Stimulated activated CD4-positive, alpha-beta T cell treated with anti-CD3 and anti-CD28 coated beads, Interleukin-15, amount 100 ng/mL, for 1 hour (primary cell): ENCODE data around the gene TMPRSS15.

Experiments
- DNase-seq, 2 donors: peaks; one replicate each; pipeline ENCODE4 v3.0.0-alpha.2; 2020; ENCODE audit warnings: low read depth in 1 of 2, low spot score in 1 of 2

Gene TMPRSS15

GRCh38 chr21:18350216-18350615 lies 53.4 kb downstream of the TMPRSS15 start:
- DNase-seq: no peak

DNA sequence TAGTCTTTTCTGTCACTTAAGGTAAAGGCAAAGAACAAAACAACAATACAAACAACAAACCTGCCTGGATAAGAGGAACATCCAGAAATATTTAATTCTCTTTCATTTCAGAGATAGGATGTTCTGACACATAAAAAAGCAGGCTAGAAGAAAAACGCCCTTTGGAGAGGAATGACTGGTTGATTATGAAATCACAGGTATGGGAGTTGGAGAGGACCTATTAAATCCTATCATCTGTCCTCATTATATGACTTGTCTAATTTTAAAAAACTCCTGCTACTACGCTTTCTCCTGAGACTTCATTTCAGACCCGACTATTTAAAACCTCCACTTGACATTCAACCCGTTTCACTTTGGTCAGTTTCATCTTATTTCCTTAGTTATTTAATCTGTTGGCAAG lies 54.1 kb downstream of the TMPRSS15 start:
- no peak for DNase-seq

- DNase-seq: no peak
These were observed 63.1 kb downstream of the TMPRSS15 start for GRCh38 chr21:18340387-18340942.

- no peak for DNase-seq
These were observed 67.8 kb downstream of the TMPRSS15 start for GRCh38 chr21:18335651-18336236.

- no peak for DNase-seq
These were observed 69.5 kb downstream of the TMPRSS15 start for GRCh38 chr21:18334066-18334465.

- no peak for DNase-seq
These were observed 85.4 kb downstream of the TMPRSS15 start for GRCh38 chr21:18318156-18318555.

- no peak for DNase-seq
These were observed 105.4 kb downstream of the TMPRSS15 start for GRCh38 chr21:18298228-18298627.

GRCh38 chr21:18294100-18294499 lies 109.5 kb downstream of the TMPRSS15 start:
- no peak for DNase-seq

- DNase-seq: no peak
These were observed 113.7 kb downstream of the TMPRSS15 start for GRCh38 chr21:18289876-18290275.

DNA sequence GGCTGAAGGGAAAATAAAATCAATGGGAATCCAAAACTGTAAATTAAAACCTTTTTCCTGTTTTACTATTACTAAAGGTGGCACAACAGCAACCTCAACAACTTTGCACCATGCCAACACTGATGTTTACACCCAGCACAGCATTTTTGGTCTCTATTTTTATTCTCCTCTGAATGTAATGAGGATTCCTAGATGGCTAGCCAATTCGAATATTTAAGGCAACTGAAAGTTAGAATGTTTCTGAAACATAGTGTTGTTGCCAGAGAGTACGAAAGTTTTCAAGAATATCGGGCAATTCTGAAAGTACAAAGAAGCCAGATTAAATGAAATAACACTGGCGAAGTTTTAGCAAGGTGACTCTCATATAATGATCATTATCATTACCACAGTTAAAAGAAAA lies 118.2 kb downstream of the TMPRSS15 start:
- no peak for DNase-seq

- no peak for DNase-seq
These were observed 127.8 kb downstream of the TMPRSS15 start for GRCh38 chr21:18275781-18276180.

DNA sequence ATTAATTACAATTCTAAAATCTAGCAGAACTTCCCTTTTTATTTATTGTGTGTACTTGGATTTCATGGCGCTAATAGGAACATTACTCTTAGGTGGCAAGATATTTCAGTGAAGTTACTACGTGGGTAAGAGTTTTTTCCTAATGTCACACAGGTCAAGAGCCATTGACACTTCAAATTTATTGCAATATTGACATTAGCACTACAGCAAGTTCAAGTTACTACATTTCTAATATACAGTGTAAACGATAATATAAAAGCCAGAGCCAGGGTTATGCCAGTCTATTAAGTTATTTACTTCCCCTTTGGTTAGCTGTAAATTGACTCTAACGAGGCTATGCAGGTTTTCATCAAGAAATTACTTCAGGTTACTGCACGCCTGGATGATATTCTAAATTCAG lies 129.2 kb downstream of the TMPRSS15 start:
- DNase-seq: no peak

DNA sequence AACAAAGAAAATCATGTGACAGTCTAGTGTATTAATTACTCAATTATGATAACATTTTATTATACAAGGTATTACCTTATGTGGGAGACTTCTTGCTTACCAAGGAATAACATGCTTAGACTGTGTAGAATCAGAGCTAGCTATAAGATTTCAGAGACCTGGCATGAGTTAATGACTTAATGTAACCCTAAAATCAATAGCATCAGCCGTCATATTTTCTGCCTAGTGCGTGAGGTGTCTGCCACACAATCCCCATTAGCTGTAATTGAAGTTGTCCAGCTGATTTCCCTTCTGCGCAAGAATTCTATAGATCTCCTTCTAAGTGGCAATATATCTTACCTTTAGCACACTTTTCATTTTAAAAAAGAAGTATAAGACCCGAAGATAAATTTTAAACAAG lies 130.2 kb downstream of the TMPRSS15 start:
- no peak for DNase-seq

GRCh38 chr21:18269856-18270255 lies 133.7 kb downstream of the TMPRSS15 start:
- DNase-seq: no peak

DNA sequence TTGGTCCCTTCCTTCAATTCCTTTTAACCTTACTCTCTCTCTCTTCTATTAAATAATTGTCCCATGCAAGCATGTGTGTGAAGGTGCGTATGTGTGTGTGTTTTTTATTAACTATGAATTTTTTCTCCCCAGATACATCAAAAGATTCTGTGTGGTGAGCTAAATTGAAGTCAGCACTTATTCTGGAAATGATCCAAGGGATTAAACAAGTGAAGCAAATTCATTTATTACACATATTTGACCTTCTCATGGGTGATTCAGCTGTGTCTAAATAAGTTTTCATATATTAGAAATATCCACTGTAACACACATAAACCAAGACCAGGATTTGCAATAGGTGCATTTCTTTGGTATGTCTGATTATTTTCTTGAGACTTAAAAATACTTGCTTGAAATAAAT lies 134.7 kb downstream of the TMPRSS15 start:
- DNase-seq: no peak

- no peak for DNase-seq
These were observed 136.1 kb downstream of the TMPRSS15 start for GRCh38 chr21:18267496-18267895.

DNA sequence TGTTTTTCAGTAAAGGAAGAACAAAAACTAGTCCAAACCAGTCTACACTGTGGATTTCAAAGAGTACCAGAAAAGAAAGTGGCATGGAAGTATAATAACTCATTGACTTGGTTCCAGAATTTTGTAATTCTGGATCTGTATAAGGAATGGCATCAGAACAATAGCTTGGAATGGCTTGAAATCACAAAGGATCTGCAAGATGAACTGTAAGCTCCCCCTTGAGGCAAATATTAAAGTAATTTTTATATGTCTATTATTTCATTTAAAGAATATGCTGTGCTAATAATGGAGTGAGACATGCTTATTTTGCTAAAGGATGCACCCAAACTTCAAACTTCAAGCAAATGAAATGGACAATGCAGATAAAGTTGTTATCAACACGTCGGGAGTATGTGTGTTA lies 137.6 kb downstream of the TMPRSS15 start:
- DNase-seq: no peak

GRCh38 chr21:18253799-18254198 lies 149.8 kb downstream of the TMPRSS15 start:
- no peak for DNase-seq

DNA sequence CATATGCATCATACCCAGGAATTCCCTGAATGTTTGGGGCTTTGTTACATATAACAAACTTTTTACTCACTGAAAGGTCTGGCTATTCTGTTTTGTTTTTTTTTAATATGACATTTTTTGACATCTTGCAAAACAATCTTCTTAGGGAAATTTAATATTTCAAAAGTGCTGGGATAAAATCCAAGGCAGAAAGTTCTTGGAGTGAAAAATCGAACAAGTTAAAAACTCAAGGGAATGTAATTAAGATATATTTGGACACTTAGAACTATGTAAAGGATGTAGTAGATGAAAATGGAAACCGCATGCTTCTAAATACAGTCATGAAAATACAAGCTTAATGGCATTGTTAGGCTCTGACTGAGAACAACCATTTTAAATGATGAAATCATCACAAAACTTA lies 150.4 kb downstream of the TMPRSS15 start:
- DNase-seq: no peak

GRCh38 chr21:18252680-18253079 lies 150.9 kb downstream of the TMPRSS15 start:
- no peak for DNase-seq

DNA sequence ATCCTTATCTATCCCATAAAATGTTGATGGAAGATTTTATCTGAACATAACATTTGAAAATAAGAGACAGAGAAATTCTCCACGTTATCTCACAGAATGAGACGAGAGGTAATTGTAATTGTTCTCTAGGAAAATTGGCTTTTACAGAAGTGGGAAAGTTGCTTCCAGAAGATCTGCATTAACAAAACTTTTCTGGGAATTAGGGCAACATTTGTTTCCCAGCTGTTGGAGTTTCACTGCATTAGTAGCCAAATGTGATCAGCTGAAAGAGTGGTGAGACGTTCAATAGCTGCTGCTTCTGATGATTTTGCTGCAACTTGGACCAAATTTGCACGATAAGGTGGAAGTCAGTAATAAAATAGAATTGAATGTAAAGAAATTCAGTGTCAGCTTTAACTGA lies 151.3 kb downstream of the TMPRSS15 start:
- DNase-seq: no peak

DNA sequence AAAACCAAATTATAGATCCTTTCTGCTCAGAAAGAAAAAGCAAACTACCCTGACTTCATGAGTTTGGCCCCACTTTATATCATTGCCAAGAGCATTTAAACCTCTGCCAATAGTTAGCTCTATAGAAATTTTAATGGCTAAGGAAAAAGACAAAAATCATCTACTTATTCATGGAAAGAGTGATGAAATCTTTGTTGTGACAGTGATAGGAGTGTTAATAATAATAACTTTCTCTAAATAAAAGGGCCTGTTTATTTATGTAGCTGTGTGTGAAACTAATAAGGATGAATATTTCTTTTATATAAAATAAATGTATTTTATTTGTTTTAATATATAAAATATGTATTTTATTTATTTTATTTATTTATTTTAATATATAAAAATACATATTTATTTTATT lies 152.5 kb downstream of the TMPRSS15 start:
- no peak for DNase-seq

DNA sequence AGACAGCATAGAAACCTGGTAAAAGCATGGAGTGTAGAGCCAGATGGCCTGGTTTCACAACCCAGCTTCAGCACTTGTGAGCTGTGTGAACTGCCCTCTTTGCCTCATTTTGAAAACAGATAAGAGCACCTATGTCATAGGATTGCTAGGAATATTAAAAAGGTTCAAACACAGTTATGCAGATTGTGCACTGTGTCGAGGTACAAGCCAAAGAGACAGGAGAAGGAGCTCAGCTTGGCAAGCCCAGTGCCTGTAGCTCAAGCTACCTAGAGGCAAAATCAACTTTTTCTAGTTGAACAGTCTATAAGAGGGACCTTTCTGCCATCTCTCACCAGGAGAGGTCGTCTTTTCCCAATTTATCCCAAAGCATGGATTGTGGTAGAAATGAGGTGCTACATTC lies 153.9 kb downstream of the TMPRSS15 start:
- DNase-seq: no peak
